T-helper 2 cell treated with Interferon-gamma antibody and Interleukin-4, amounts not matched to agents 5 μg/mL and 100 μg/mL, for 36 hours (primary cell): ENCODE results near the gene EXD3.
"Not testable (repeated sequence)": the region's sequence is repeated elsewhere in the genome, so short reads cannot be mapped to it uniquely, and the experiment has no call there.

ENCODE experiments used
- DNase-seq: peaks from one replicate; pipeline ENCODE4 v3.0.0; 2021; ENCODE audit warnings: low spot score
- H3K27ac Mint-ChIP-seq: one replicate; pipeline ENCODE4 v1.8.0; 2021; ENCODE audit warnings: mild to moderate bottlenecking, mixed read lengths
- H3K27me3 Mint-ChIP-seq: one replicate; pipeline ENCODE4 v1.8.0; 2021; ENCODE audit warnings: low read depth, mixed read lengths
- H3K36me3 Mint-ChIP-seq: one replicate; pipeline ENCODE4 v1.8.0; 2021; ENCODE audit warnings: low read depth, mixed read lengths
- H3K4me1 Mint-ChIP-seq: one replicate; pipeline ENCODE4 v1.8.0; 2021; ENCODE audit warnings: low read depth, mixed read lengths
- H3K4me3 Mint-ChIP-seq: one replicate; pipeline ENCODE4 v1.8.0; 2022; ENCODE audit warnings: mild to moderate bottlenecking, moderate library complexity, mixed read lengths
- H3K9me3 Mint-ChIP-seq: one replicate; pipeline ENCODE4 v1.8.0; 2021; ENCODE audit warnings: mixed read lengths

Gene EXD3, protein sequence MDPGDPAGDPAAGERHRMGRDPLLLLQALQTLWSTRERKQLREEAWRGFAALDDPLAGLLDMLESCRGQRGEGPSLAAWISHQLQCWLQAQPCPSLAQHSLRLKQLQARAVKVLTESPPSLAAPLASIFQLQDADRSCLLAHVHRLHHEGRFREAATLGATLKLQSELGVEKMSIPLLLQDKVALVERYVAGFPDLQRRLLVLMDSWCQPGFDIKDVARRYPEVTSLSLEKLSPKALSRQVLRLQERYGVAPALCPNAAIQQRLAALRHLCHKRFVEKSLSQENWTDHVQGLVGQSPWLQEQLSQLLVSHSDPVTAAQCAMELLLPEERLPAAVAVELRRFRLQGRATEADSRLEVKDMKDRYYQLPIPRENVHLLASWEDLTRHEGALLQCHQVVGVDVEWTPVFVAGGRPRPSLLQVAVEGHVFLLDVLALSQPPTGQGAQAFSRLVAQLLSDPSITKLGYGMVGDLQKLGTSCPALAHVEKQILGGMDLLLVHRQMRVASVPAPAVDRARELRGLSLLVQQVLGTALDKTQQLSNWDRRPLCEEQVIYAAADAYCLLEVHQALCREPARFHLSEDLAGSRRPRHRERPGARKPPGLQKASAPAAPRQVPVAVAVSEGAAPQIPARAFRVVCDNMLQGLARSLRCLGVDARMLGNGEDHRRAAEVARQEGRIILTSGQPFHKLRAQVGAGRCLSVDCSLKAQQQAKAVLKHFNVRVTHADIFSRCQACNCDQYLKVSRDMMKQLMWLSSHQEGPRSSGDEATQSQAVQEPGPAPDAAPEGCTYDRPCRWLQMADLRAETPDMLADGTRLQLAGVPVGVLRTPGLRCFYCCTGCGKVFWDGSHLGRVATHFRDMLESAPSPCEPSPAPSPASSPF

DNA sequence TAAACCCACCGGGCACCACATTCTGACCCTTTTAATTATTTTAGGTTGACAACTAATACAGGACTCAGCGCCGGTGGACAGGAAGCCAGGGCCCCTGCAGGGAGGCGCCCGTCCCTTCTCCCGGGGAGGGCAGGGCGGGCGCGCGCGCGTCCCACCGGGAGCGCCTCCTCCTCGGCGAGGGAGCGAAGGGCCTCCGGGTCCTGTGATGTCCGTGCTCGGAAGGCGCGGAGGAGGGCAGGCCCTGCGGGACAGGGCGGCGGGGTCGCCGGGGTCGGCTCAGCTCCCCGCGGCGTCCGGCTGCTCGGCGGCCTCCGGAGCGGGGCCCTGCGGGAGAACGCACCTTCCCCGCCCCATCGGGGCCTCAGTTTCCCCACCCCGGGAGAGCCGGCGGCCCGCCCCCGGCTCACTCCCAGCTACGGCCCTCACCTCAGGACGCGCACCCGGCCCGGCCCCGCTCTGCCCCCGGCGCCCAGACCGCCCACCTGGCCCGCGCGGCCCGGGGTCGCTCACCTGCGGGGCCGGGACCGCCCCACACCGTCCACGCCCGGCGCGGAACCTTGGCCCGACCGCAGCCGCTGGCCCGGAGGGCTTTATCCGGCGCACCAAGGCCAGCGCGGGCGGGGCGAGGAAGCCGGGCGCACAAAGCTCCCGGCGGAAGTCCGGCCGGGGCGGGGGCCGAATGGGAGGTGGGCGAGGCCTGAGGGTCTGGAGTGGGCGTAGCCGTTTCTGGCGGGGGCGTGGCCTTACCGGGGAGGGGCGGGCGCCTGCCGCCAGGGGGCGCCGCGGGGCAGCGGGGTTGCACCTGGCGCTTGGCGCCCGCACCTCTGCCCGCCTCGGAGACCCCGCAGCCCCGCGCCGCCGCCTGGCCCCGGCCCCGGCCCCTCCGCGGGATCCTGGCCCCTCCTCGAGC, at the start of gene EXD3, which contains the start of gene NOXA1:
EXD3 (minus strand) TSS at position 559 of the 910 bp plus-strand sequence. CDS start 27,805 bp downstream, outside the sequence.
NOXA1 (plus strand) TSS at position 790 of the 910 bp plus-strand sequence. CDS start 137 bp downstream, outside the sequence.
- Mint-ChIP-seq H3K27ac (peak within 1 kb of the TSS; percentile 41), H3K4me1 (peaks cover 9% of the 10 kb centered on the region), H3K27me3 (peaks cover 9% of the 10 kb centered on the region), H3K9me3 (no peaks in the 10 kb centered on the region), H3K4me3 (peak within 1 kb of the TSS; percentile 94), H3K36me3 (no peaks in the 10 kb centered on the region)
- DNase-seq = peak; percentile 92

DNA sequence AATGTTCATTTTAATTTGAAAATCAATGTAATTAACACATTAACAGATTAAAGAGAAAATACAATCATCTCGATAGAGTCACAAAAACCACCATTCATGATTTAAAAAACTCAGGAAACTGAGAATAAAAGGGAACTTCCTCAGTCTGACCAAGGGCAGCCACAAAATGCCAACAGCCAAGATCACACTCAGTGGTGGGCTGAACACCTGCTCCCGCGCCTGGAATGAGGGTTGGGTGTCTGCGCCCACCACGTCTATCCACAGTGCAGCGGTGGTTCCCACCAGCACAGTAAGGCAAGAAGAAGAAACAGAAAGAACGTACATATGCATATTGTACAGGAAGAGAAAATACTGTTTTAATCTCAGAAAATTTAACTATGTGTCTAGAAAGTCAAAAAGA, 47.8 kb upstream of the EXD3 start:
- Mint-ChIP-seq H3K27ac (no peak overlapping the region), H3K4me1 (peaks cover 8% of the 10 kb centered on the region), H3K27me3 (peaks cover 15% of the 10 kb centered on the region), H3K4me3 (peak overlapping the region; percentile 3), H3K36me3 (peaks cover 7% of the 10 kb centered on the region), H3K9me3 (peaks cover 24% of the 10 kb centered on the region)
- no peak for DNase-seq

DNA sequence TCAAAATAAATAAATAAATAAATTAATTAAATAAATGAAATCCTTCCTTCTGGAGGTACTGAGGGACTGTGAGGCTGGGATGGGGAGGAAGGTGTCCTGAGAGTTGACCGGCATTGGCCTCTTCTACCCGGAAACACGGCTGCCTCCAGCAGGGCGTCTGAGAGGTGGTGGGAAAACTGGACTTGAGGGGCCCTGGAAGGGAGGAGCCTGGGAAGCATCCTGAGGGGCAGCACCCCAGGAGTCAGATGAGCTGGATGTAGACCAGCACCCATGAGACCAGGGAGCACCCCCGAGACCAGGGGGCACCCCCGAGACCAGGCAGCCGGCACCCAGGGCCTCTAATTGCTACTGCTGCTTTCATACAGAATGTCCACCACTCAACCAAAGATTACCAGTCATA, 44.9 kb upstream of the EXD3 start:
- peaks cover under 1% of the 10 kb centered on the region for H3K36me3 Mint-ChIP-seq
- DNase-seq = no peak
- peaks cover 15% of the 10 kb centered on the region for H3K27me3 Mint-ChIP-seq
- peaks cover 6% of the 10 kb centered on the region for H3K9me3 Mint-ChIP-seq
- H3K27ac Mint-ChIP-seq = no peak overlapping the region
- H3K4me1 Mint-ChIP-seq = peaks cover 8% of the 10 kb centered on the region
- H3K4me3 Mint-ChIP-seq = no peak overlapping the region

DNA sequence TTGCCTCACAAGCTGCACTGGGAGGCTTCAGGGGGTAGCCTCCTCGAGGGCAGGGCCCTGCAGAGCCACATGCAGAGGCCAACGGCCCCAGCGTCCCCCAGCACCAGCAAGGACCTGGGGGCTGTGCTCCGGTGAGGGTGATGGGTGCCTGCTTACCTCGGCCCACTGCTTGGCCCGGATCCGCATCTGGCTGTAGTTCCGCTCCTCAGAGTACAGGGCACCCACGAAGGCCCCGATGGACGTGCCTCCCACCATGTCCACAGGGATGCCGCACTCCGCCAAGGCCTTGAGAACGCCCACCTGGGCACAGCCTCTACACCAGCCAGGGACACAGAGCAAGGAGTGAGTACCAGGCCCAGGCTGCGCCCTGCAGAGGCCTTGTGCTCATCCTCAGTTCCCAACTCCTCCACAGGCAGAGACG, 44.2 kb upstream of the EXD3 start:
- no peak for DNase-seq
- H3K4me3 Mint-ChIP-seq = no peak overlapping the region
- no peaks in the 10 kb centered on the region for H3K36me3 Mint-ChIP-seq
- peaks cover 8% of the 10 kb centered on the region for H3K4me1 Mint-ChIP-seq
- peaks cover 4% of the 10 kb centered on the region for H3K9me3 Mint-ChIP-seq
- H3K27ac Mint-ChIP-seq = no peak overlapping the region
- peaks cover 15% of the 10 kb centered on the region for H3K27me3 Mint-ChIP-seq

DNA sequence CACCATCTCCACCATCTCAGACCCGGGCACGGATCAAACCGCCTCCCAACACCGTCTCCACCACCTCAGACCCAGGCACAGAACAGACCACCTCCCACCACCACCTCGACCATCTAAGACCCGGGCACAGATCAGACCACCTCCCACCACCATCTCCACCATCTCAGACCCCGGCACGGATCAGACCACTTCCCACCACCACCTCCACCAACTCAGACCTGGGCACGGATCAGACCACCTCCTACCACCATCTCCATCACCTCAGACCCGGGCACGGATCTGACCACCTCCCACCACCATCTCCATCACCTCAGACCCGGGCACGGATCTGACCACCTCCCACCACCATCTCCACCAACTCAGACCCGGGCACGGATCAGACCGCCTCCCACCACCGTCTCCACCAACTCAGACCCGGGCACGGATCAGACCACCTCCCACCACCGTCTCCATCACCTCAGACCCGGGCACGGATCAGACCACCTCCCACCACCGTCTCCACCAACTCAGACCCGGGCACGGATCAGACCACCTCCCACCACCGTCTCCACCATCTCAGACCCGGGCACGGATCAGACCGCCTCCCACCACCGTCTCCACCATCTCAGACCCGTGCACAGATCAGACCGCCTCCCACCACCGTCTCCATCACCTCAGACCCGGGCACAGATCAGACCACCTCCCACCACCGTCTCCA, 43.6 kb upstream of the EXD3 start:
- peaks cover 15% of the 10 kb centered on the region for H3K27me3 Mint-ChIP-seq
- H3K4me3 Mint-ChIP-seq, H3K4me1 Mint-ChIP-seq, H3K36me3 Mint-ChIP-seq, H3K27ac Mint-ChIP-seq, DNase-seq, H3K9me3 Mint-ChIP-seq: not testable (repeated sequence)

DNA sequence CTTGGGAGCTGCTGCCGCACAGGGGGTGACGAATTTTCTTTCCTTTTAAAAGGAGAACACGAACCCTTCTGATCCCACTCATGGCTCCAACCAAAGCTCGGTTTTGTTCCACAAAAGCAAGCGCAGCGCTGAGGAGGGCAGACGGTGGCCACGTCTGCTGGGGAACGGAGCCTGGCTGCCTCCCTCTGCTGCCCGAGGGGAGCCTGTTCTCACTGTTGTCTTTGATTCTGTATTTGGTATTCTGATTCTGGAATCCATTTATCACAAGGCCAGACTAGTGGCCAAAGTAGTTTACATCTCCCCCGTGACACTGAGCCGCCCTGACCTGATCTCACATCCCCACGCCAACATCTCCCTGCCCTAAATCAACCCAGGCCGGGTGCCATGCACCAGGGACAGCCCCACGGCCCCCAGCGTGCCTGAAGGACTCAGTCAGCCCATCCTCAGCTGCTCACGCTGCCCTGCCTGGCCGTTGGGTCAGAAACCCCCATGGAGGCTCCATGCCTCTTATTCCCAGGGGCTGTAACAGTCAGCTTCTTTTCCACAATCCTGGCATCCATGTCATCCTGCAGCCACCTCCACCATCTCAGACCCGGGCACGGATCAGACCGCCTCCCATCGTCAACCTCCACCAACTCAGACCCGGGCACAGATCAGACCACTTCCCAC, 42.9 kb upstream of the EXD3 start:
- H3K9me3 Mint-ChIP-seq = no peaks in the 10 kb centered on the region
- H3K36me3 Mint-ChIP-seq = no peaks in the 10 kb centered on the region
- DNase-seq = no peak
- H3K4me3 Mint-ChIP-seq = no peak overlapping the region
- H3K4me1 Mint-ChIP-seq = peaks cover 11% of the 10 kb centered on the region
- H3K27me3 Mint-ChIP-seq = peaks cover 14% of the 10 kb centered on the region
- H3K27ac Mint-ChIP-seq = no peak overlapping the region

DNA sequence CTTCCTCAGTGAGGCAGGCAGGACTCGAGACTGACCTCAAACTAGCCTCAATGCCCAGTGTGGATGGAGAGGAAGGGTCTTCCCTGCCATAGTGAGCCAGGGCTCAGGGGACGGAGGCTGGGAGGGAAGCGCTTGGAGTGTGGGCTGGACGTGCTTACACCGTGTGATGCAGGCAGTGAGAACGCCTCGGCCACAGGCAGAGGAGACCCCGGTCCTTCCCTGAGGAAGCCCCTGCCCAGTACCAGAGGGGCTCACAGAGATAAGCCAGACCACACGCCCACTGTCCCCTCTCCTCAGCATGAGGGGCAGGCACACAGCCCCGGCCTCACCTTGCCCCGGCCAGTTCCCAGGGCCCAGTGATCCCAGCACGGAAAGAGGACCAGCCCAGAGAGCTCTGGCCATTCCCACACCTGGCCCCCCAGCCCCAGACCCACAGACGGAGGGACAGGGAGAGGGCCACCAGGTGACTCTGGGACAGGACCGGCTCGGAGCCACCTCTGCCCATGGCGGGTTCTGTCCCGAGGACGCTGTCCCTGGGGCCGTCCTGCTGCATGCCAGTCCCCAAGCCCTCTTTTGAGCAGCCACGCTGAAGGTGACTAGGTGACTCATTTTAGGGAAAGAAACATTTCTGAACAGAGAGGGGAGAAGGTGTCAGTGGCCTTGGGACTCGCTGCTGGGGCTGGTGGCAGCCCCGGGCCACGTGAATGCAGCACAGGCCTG, 42.2 kb upstream of the EXD3 start:
- H3K4me3 Mint-ChIP-seq = no peak overlapping the region
- peaks cover 10% of the 10 kb centered on the region for H3K27me3 Mint-ChIP-seq
- H3K27ac Mint-ChIP-seq = no peak overlapping the region
- H3K4me1 Mint-ChIP-seq = peaks cover 7% of the 10 kb centered on the region
- H3K36me3 Mint-ChIP-seq = no peaks in the 10 kb centered on the region
- no peak for DNase-seq
- no peaks in the 10 kb centered on the region for H3K9me3 Mint-ChIP-seq

DNA sequence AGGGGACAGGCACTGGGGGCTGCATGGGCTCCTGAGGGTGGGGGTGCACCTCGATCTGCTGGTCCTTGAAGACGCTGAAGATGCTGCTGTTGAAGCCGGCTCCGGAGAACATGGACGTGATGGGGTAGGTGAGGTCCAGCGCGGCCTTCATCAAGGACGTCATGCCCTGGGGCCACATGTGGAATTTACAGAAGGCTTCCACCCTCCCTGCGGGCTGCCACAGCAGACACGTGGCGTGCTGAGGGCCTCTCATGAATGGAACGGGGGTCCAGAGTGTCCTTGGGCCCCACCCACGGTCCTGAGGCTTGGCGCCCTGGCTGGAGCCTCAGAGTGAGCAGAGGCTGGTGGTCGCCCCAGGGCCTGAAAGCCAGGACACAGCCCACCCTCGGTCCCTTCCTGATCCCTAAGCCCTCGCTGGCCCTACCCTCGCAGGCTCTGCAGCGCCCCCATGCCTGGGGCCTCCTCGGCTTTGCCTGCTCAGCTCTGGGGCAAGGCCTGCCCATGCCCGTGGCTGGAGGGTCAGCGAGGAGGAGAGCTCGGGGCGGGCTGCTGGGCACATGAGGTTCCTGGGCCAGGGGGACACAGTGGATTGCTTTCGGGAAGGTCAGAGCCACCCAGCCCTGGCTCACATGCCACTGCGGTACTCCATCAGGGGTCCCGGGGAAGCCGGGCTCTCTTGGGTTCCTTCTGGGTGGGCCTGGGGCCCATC, 41.5 kb upstream of the EXD3 start:
- Mint-ChIP-seq H3K4me1 (peaks cover 9% of the 10 kb centered on the region), H3K27me3 (peaks cover 9% of the 10 kb centered on the region), H3K36me3 (no peaks in the 10 kb centered on the region), H3K27ac (no peak overlapping the region), H3K4me3 (no peak overlapping the region), H3K9me3 (no peaks in the 10 kb centered on the region)
- DNase-seq = no peak

DNA sequence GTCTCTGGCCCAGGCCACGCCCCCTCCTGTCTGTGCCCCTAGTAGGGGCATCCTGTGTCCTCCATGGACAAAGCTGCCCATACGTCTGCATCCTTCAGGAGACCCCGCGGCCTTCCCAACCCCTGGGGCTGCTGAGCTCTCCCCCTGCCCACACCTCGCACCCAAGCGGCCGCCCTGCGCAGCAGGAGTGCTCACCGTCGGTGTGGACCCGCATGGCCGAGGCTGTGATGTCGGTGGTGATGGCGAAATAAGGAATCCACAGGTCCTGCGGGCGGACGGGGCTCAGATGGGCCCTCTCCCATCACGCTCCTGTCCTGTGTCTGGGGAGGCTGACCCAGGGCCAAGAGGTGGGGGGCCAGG, 40.9 kb upstream of the EXD3 start:
- DNase-seq = no peak

DNA sequence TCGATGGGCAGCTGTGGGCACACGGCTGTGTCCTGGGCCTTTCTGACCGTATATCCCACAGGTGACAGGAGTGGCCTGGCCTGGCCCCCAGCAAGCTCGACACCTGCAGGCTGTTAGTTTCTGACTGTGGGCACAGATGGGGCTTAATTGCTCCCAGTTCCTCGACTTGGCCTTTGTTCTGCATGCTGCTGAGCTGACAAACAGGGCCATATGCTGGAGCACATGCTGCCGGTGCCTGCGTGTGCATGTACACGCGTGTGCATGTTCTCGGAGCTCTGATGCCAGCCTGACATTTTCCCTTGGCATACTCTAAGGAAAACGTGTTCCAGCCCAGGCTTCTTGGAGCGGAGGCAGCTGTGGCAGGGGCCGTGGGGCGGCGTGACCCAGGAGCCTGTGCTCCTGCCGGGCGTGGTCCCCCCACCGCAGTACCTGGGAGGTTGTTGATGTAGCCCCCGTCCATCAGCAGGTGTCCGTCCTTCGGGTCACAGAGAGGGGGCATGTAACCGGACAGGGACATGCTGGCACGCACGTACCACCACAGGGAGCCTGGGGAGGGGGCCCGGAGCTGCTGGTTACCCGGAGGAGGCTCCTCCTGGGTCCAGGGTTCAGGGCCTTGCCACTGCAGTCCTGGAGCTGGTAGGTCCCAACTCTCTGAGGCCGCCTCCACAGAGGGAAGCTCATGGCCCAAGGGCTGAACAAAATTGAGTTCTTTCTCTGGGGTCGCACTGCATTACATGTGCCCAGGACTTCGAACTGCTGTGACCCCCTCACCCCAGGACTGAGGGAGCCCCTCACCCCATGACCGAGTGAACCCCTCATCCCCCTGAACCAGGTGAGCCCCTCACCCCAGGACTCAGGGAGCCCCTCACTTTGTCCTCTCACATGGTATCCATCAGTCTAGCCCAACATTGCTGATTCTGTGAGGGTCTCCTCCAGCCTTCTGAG, 40.3 kb upstream of the EXD3 start:
- no peaks in the 10 kb centered on the region for H3K36me3 Mint-ChIP-seq
- peaks cover 7% of the 10 kb centered on the region for H3K4me1 Mint-ChIP-seq
- no peak for DNase-seq
- H3K27ac Mint-ChIP-seq = peak overlapping the region; percentile 65
- no peaks in the 10 kb centered on the region for H3K9me3 Mint-ChIP-seq
- H3K4me3 Mint-ChIP-seq = peak overlapping the region; percentile 48
- peaks cover 2% of the 10 kb centered on the region for H3K27me3 Mint-ChIP-seq

More for the DNA sequence above, 40.9 kb upstream of the EXD3 start:
- peaks cover 7% of the 10 kb centered on the region for H3K4me1 Mint-ChIP-seq
- H3K27ac Mint-ChIP-seq = no peak overlapping the region
- H3K4me3 Mint-ChIP-seq = no peak overlapping the region
- H3K36me3 Mint-ChIP-seq = no peaks in the 10 kb centered on the region
- H3K27me3 Mint-ChIP-seq = peaks cover 3% of the 10 kb centered on the region
- no peaks in the 10 kb centered on the region for H3K9me3 Mint-ChIP-seq

DNA sequence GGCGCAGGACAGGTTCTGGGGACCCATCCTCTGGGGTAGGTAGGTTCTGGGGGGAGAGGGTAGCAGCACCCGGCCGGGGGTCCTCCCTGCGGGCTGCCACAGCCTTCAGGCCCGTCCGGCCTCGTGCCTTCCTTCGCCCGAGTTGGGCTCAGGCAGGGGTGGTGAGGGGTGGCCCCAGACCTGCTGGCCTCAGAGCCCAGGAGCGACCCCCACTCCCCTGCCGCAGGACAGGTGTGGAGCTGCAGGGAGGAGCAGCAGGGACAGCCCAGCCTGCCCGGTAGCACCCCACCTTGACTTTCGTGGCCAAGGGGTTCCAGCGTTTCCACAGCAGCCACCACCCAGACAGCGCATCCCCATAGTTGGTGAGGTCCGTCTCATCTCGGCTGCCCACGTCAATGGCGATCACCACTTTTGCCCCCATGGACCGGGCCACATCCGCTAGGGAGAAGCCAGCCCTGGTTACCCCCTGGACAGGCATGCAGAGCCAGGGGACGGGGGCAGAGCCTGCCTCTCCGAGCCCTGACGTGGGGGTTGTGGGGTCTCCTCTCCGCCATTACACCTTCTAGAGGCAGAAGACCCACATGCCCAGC, 39.5 kb upstream of the EXD3 start:
- DNase-seq = no peak
- H3K4me1 Mint-ChIP-seq = peaks cover 7% of the 10 kb centered on the region
- peaks cover 2% of the 10 kb centered on the region for H3K27me3 Mint-ChIP-seq
- peak overlapping the region; percentile 76 for H3K4me3 Mint-ChIP-seq
- H3K27ac Mint-ChIP-seq = peak overlapping the region; percentile 88
- H3K9me3 Mint-ChIP-seq = no peaks in the 10 kb centered on the region
- no peaks in the 10 kb centered on the region for H3K36me3 Mint-ChIP-seq
